Upper lobe of left lung (tissue), 6 donors: ENCODE results near the gene CNTNAP2. TPM values are rescaled to one million over a fixed set of nuclear protein-coding genes. Genes with fewer than 3 reads are reported as not detected.

Experiments used
- ATAC-seq, 2 donors: fragments of 200-7000 bp; cut with Tn5 transposase; one replicate each; pipeline ENCODE4 v1.9.1; 2022; ENCODE audit warnings: mild to moderate bottlenecking in 2 of 2, moderate library complexity in 2 of 2; ENCODE audit not compliant: low FRiP score in 2 of 2
- DNase-seq, 2 donors: peaks; one replicate each; pipeline ENCODE4 v3.0.0-alpha.2; 2019 to 2020
- H3K27ac ChIP-seq, 4 donors: fragments of 200-600 bp; sonication (generic); one replicate each; pipeline ENCODE4 v1.5.1; 2016 to 2019
- H3K27me3 ChIP-seq, 4 donors: fragments of 200-600 bp; sonication (generic); one replicate each; pipeline ENCODE4 v1.5.1; 2017 to 2019
- H3K36me3 ChIP-seq, 4 donors: fragments of 200-600 bp; sonication (generic); one replicate each; pipeline ENCODE4 v1.5.1; 2016 to 2019
- H3K4me1 ChIP-seq, 4 donors: fragments of 200-600 bp; sonication (generic); one replicate each; pipeline ENCODE4 v1.5.1; 2018 to 2019
- H3K4me3 ChIP-seq, 4 donors: fragments of 200-600 bp; sonication (generic); one replicate each; pipeline ENCODE4 v1.5.1; 2017 to 2019; ENCODE audit warnings: mild to moderate bottlenecking in 2 of 4, moderate library complexity in 1 of 4
- H3K9me3 ChIP-seq, 4 donors: fragments of 200-600 bp; sonication (generic); one replicate each; pipeline ENCODE4 v1.5.1; 2018 to 2019
- CTCF ChIP-seq, 6 experiments: fragments of 450-650 bp in 4 of 6; fragments of 200-600 bp in 2 of 6; sonication (generic) in 2 of 6; IDR thresholded peaks; one replicate each; pipeline ENCODE4 v1.5.1; 2016 to 2019; ENCODE audit warnings: antibody characterized with exemption in 6 of 6
- EP300 ChIP-seq, 4 donors: sonication (generic); formaldehyde crosslinking; IDR thresholded peaks; one replicate each; pipeline ENCODE4 v1.5.1; 2017; ENCODE audit warnings: antibody characterized with exemption in 4 of 4, control low read depth in 2 of 4
- POLR2A ChIP-seq, 4 donors: fragments of 450-650 bp; IDR thresholded peaks; one replicate each; pipeline ENCODE4 v1.5.1; 2016 to 2017; ENCODE audit warnings: antibody characterized with exemption in 4 of 4, mild to moderate bottlenecking in 2 of 4
- POLR2AphosphoS5 ChIP-seq, 2 donors: sonication (generic); formaldehyde crosslinking; IDR thresholded peaks; one replicate each; pipeline ENCODE4 v1.5.1; 2017; ENCODE audit warnings: antibody characterized with exemption in 2 of 2
- WGBS, 2 donors: methylation state at CpG; one replicate each; pipeline ENCODE4 v1.1.5; 2017 to 2018; 5-methylcytosine and 5-hydroxymethylcytosine counted together
- total RNA-seq, 6 donors: library from RNA; depleted of rRNA in 4 of 6; stranded (reverse); fragments of >200 nt in 4 of 6; gene quantifications; one replicate each; pipeline versions ENCODE4 v1.1.0 to v1.2.1, GENCODE V29; 2016 to 2021
- donor health status: DM: no; HTN: no; CAD: no; lungs with moderate emphysema.
- donor health status: DM: no; HTN: yes; CAD: no; lungs with severe emphysema.

Gene CNTNAP2
- total RNA-seq, 6 donors from 2014 or later, result 0.06 to 1.0 (median 0.37) TPM

- H3K9me3 ChIP-seq, result no peaks in the 10 kb centered on the region
- H3K27ac ChIP-seq, result no peak overlapping the region
- peaks cover 0 to 9% (median 0%) of the 10 kb centered on the region in 4 donors for H3K4me1 ChIP-seq
- H3K36me3 ChIP-seq, result no peaks in the 10 kb centered on the region
- peak; percentile 84 to 91 for ATAC-seq
- peak overlapping the region in 2 of 4 donors; percentile 20 to 31 for H3K4me3 ChIP-seq
- H3K27me3 ChIP-seq, result no peaks in the 10 kb centered on the region
- 12 to 19% methylated on average over 17 of the region's 17 CpGs for WGBS, 2 donors
- peak in 1 of 2 donors; percentile 37 for DNase-seq
- TF ChIP-seq CTCF (IDR thresholded peaks at IDR 0.05) (peak; percentile 49 to 70 (median 60)), EP300 (IDR thresholded peaks at IDR 0.05) (no peak), POLR2AphosphoS5 (IDR thresholded peaks at IDR 0.05) (no peak), POLR2A (IDR thresholded peaks at IDR 0.05) (no peak)
Observed at GRCh38 chr7:148242294-148242821, 2125.8 kb downstream of the CNTNAP2 start.

GRCh38 chr7:148245381-148245780 is 2128.8 kb downstream of the CNTNAP2 start:
- Histone ChIP-seq H3K36me3 (no peaks in the 10 kb centered on the region), H3K4me3 (no peak overlapping the region), H3K27me3 (no peaks in the 10 kb centered on the region), H3K9me3 (no peaks in the 10 kb centered on the region), H3K27ac (no peak overlapping the region), H3K4me1 (peaks cover 0 to 9% (median 0%) of the 10 kb centered on the region in 4 donors)
- TF ChIP-seq CTCF (IDR thresholded peaks at IDR 0.05) (no peak), EP300 (IDR thresholded peaks at IDR 0.05) (no peak), POLR2AphosphoS5 (IDR thresholded peaks at IDR 0.05) (no peak), POLR2A (IDR thresholded peaks at IDR 0.05) (no peak)
- no peak for ATAC-seq
- 67 to 71% methylated on average over 7 of the region's 7 CpGs for WGBS, 2 donors
- no peak for DNase-seq

GRCh38 chr7:148253629-148254028 is 2137.0 kb downstream of the CNTNAP2 start:
- DNase-seq, result no peak
- H3K27ac ChIP-seq, result no peak overlapping the region
- H3K9me3 ChIP-seq, result peaks cover 0 to 11% (median 0%) of the 10 kb centered on the region in 4 donors
- H3K27me3 ChIP-seq, result no peaks in the 10 kb centered on the region
- no peaks in the 10 kb centered on the region for H3K4me1 ChIP-seq
- 84 to 96% methylated on average over 7 of the region's 7 CpGs for WGBS, 2 donors
- no peaks in the 10 kb centered on the region for H3K36me3 ChIP-seq
- H3K4me3 ChIP-seq, result no peak overlapping the region
- no peak for ATAC-seq
- TF ChIP-seq POLR2AphosphoS5 (IDR thresholded peaks at IDR 0.05) (no peak), POLR2A (IDR thresholded peaks at IDR 0.05) (no peak), EP300 (IDR thresholded peaks at IDR 0.05) (no peak), CTCF (IDR thresholded peaks at IDR 0.05) (no peak)

- TF ChIP-seq CTCF (IDR thresholded peaks at IDR 0.05) (no peak), POLR2AphosphoS5 (IDR thresholded peaks at IDR 0.05) (no peak), EP300 (IDR thresholded peaks at IDR 0.05) (no peak), POLR2A (IDR thresholded peaks at IDR 0.05) (no peak)
- DNase-seq, result no peak
- 50 to 54% methylated on average over 3 of the region's 3 CpGs for WGBS, 2 donors
- Histone ChIP-seq H3K4me3 (no peak overlapping the region), H3K4me1 (no peaks in the 10 kb centered on the region), H3K27ac (no peak overlapping the region), H3K9me3 (peaks cover 0 to 11% (median 0%) of the 10 kb centered on the region in 4 donors), H3K27me3 (no peaks in the 10 kb centered on the region), H3K36me3 (no peaks in the 10 kb centered on the region)
- no peak for ATAC-seq
Observed at GRCh38 chr7:148255333-148255732, 2138.7 kb downstream of the CNTNAP2 start.

GRCh38 chr7:148256433-148256832 is 2139.8 kb downstream of the CNTNAP2 start:
- ATAC-seq (no peak), DNase-seq (no peak)
- Histone ChIP-seq H3K4me1 (no peaks in the 10 kb centered on the region), H3K4me3 (no peak overlapping the region), H3K36me3 (no peaks in the 10 kb centered on the region), H3K9me3 (peaks cover 0 to 3% (median 0%) of the 10 kb centered on the region in 4 donors), H3K27me3 (no peaks in the 10 kb centered on the region), H3K27ac (no peak overlapping the region)
- WGBS, 2 donors, result 81 to 83% methylated on average over 6 of the region's 6 CpGs
- TF ChIP-seq POLR2AphosphoS5 (IDR thresholded peaks at IDR 0.05), result no peak
- no peak for TF ChIP-seq EP300 (IDR thresholded peaks at IDR 0.05)
- no peak for TF ChIP-seq CTCF (IDR thresholded peaks at IDR 0.05)
- no peak for TF ChIP-seq POLR2A (IDR thresholded peaks at IDR 0.05)
